RWPE1 (cell line): ENCODE measurements around the gene USP37.

Source experiments
- CTCF ChIA-PET: fragments of 350-600 bp; sonication (Branson Sonifier 250); formaldehyde crosslinking; extraction: SDS; loops from one replicate; lab custom pipeline; 2021; lab: Yijun Ruan, JAX
- POLR2A ChIA-PET: fragments of 400-600 bp; formaldehyde crosslinking; extraction: SDS; loops from one replicate; lab custom pipeline; 2020; ENCODE audit warnings: antibody characterized with exemption; ENCODE audit not compliant: low non-redundant PET; lab: Yijun Ruan, JAX
- DNase-seq: peaks from one replicate; pipeline ENCODE4 v3.0.0; 2012; ENCODE audit warnings: low spot score
- H3K27ac ChIP-seq: fragments of 450-650 bp; 2 replicates; pipeline ENCODE4 v1.5.1; 2017
- CTCF ChIP-seq: fragments of 450-650 bp; conservative IDR thresholded peaks from 2 replicates; pipeline ENCODE4 v1.5.1; 2017; ENCODE audit warnings: low read depth, mild to moderate bottlenecking

USP37 gene

GRCh38 chr2:218583983-218584850 is 16.1 kb upstream of the USP37 start:
- ChIA-PET POLR2A (no interaction called here), CTCF (no interaction called here)
- DNase-seq = no peak
- no peak overlapping the region for H3K27ac ChIP-seq
- no peak for TF ChIP-seq CTCF

- ChIA-PET POLR2A (no interaction called here), CTCF (interaction anchor here (0.5 to 0.7 kb wide), 4 partner anchors 78 to 429 kb away, joined by 3 to 5 read pairs (median 4); no protein-coding TSS in a partner anchor)
- TF ChIP-seq CTCF = no peak
- peak; percentile 65 for DNase-seq
- H3K27ac ChIP-seq = peak overlapping the region; percentile 71
Observed at GRCh38 chr2:218582076-218582475, 13.9 kb upstream of the USP37 start.

- ChIA-PET CTCF (interaction anchor here (0.7 to 0.8 kb wide), 2 partner anchors 10 to 964 kb away, joined by 3 to 4 read pairs; partner anchors contain the start of gene USP37), POLR2A (no interaction called here)
- TF ChIP-seq CTCF = no peak
- H3K27ac ChIP-seq = no peak overlapping the region
- no peak for DNase-seq
Observed at GRCh38 chr2:218578272-218578877, 10.2 kb upstream of the USP37 start.

GRCh38 chr2:218577482-218578220 is 9.5 kb upstream of the USP37 start:
- TF ChIP-seq CTCF = no peak
- ChIA-PET CTCF (interaction anchor here (0.6 to 0.8 kb wide), 3 partner anchors 9 to 965 kb away, joined by 3 to 4 read pairs (median 4); partner anchors contain the start of gene USP37), POLR2A (no interaction called here)
- no peak for DNase-seq
- no peak overlapping the region for H3K27ac ChIP-seq

GRCh38 chr2:218576854-218577253 is 8.7 kb upstream of the USP37 start:
- ChIA-PET CTCF (interaction anchor here (0.6 kb wide), 2 partner anchors 128 to 431 kb away, joined by 4 to 7 read pairs; no protein-coding TSS in a partner anchor), POLR2A (no interaction called here)
- no peak for TF ChIP-seq CTCF
- DNase-seq = no peak
- no peak overlapping the region for H3K27ac ChIP-seq

GRCh38 chr2:218570850-218571249 is 2.7 kb upstream of the USP37 start:
- TF ChIP-seq CTCF = no peak
- H3K27ac ChIP-seq = no peak overlapping the region
- ChIA-PET CTCF (interaction anchor here (0.8 kb wide), 1 partner anchor 108 kb away, joined by 3 read pairs; no protein-coding TSS in a partner anchor), POLR2A (no interaction called here)
- DNase-seq = no peak
